Measurements from ENCODE around the gene TM9SF1.
"Not testable (repeated sequence)": the region's sequence is repeated elsewhere in the genome, so short reads cannot be mapped to it uniquely, and the experiment has no call there.

Gene TM9SF1

DNA sequence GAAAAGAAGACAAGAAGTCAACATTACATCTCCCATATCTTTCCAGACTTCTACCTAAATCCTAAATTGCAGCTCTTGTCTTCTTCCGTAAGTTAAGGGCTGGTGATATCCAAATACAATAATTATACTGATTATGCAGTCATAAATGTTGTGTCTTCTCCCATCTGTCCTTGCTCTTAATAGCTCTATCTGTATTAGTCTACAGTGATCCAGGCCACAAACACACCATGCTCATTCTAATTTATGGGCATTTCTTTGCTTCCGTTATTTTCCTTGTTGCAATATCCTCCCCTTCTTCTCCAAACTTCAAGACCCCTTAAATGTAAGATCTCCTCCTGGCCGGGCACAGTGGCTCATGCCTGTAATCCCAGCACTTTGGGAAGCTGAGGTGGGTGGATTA, 24.3 kb upstream of the TM9SF1 start:
- Histone ChIP-seq H3K4me1 (ENCODE audit: low read length) (peaks cover 10% of the 10 kb centered on the region; the same call in 1 of the 2 replicates), H3K27me3 (ENCODE audit: low read depth, low read length) (no peaks in the 10 kb centered on the region), H3K27ac (ENCODE audit: low read length) (no peak overlapping the region), H3K9me3 (ENCODE audit: insufficient read depth, low read length) (no peaks in the 10 kb centered on the region), H3K4me2 (ENCODE audit: low read length) (no peak overlapping the region), H4K20me1 (ENCODE audit: insufficient read depth, low read length) (no peaks in the 10 kb centered on the region), H3K36me3 (replicated peaks; ENCODE audit: low read depth, low read length) (no peaks in the 10 kb centered on the region), H3K4me3 (ENCODE audit: low read length) (no peak overlapping the region), H2AFZ (ENCODE audit: low read depth, low read length) (no peak overlapping the region), H3K9ac (ENCODE audit: low read length) (no peak overlapping the region), H3K79me2 (ENCODE audit: low read length) (peaks cover 32% of the 10 kb centered on the region)
- TF ChIP-seq, protein P1, sequence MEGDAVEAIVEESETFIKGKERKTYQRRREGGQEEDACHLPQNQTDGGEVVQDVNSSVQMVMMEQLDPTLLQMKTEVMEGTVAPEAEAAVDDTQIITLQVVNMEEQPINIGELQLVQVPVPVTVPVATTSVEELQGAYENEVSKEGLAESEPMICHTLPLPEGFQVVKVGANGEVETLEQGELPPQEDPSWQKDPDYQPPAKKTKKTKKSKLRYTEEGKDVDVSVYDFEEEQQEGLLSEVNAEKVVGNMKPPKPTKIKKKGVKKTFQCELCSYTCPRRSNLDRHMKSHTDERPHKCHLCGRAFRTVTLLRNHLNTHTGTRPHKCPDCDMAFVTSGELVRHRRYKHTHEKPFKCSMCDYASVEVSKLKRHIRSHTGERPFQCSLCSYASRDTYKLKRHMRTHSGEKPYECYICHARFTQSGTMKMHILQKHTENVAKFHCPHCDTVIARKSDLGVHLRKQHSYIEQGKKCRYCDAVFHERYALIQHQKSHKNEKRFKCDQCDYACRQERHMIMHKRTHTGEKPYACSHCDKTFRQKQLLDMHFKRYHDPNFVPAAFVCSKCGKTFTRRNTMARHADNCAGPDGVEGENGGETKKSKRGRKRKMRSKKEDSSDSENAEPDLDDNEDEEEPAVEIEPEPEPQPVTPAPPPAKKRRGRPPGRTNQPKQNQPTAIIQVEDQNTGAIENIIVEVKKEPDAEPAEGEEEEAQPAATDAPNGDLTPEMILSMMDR (IDR thresholded peaks at IDR 0.05; ENCODE audit: low read depth, low read length) = no peak
- TF ChIP-seq EZH2phosphoT487 (IDR thresholded peaks at IDR 0.05; ENCODE audit: low read depth) = no peak

DNA sequence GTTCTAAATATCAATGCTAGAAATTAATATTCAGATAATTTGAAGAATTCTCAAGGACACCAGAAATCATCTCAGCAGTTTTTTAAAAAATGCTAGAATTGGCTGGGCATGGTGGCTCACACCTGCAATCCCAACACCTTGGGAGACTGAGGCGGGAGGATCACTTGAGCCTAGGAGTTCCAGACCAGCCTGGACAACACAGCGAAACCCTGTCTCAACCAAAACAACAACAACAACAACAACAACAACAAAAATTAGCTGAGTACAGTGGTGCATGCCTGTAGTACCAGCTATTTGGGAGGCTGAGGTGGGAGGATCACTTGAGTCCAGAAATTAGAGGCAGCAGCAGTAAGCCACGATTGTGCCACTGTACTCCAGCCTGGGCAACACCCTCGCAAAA, 23.8 kb upstream of the TM9SF1 start:
- Histone ChIP-seq H3K4me3 (ENCODE audit: low read length) (no peak overlapping the region), H3K79me2 (ENCODE audit: low read length) (peaks cover 27% of the 10 kb centered on the region), H3K27ac (ENCODE audit: low read length) (no peak overlapping the region), H4K20me1 (ENCODE audit: insufficient read depth, low read length) (no peaks in the 10 kb centered on the region), H2AFZ (ENCODE audit: low read depth, low read length) (no peak overlapping the region), H3K9ac (ENCODE audit: low read length) (no peak overlapping the region), H3K27me3 (ENCODE audit: low read depth, low read length) (no peaks in the 10 kb centered on the region), H3K9me3 (ENCODE audit: insufficient read depth, low read length) (no peaks in the 10 kb centered on the region), H3K4me1 (ENCODE audit: low read length) (peaks cover 14% of the 10 kb centered on the region), H3K36me3 (replicated peaks; ENCODE audit: low read depth, low read length) (no peaks in the 10 kb centered on the region), H3K4me2 (ENCODE audit: low read length) (no peak overlapping the region)
- TF ChIP-seq, protein P1 (IDR thresholded peaks at IDR 0.05; ENCODE audit: low read depth, low read length) = no peak

DNA sequence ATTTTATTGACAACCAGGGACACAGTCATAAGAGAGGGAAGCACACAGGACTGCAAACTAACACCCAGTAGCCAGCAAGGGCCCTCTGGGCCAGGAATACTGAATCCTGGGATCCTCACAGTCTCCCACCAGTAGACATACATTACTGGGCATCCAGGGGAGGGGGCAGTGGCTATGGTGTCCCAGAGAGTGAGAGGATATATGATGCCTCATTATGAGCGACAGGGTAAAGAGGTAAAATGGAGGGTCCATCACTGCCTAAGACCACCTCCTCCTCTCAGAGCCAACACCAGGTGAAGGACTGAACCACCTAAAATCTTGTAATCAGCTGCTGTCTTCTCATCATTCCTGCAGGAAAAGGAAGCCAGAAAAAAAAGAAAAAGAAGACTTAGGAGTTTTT, 21.6 kb upstream of the TM9SF1 start:
- H3K9ac ChIP-seq (ENCODE audit: low read length); H3K27me3 ChIP-seq (ENCODE audit: low read depth, low read length); H3K4me3 ChIP-seq (ENCODE audit: low read length); H4K20me1 ChIP-seq (ENCODE audit: insufficient read depth, low read length); H3K36me3 ChIP-seq (replicated peaks; ENCODE audit: low read depth, low read length); H3K4me2 ChIP-seq (ENCODE audit: low read length); H3K9me3 ChIP-seq (ENCODE audit: insufficient read depth, low read length); H3K27ac ChIP-seq (ENCODE audit: low read length); H2AFZ ChIP-seq (ENCODE audit: low read depth, low read length): not testable (repeated sequence)
- H3K4me1 ChIP-seq (ENCODE audit: low read length) = peaks cover 20% of the 10 kb centered on the region
- peaks cover 27% of the 10 kb centered on the region for H3K79me2 ChIP-seq (ENCODE audit: low read length)

- Histone ChIP-seq H2AFZ (ENCODE audit: low read depth, low read length) (no peak overlapping the region), H3K36me3 (replicated peaks; ENCODE audit: low read depth, low read length) (no peaks in the 10 kb centered on the region), H3K27ac (ENCODE audit: low read length) (no peak overlapping the region), H3K4me1 (ENCODE audit: low read length) (peaks cover 20% of the 10 kb centered on the region), H3K9ac (ENCODE audit: low read length) (no peak overlapping the region), H3K4me2 (ENCODE audit: low read length) (peak overlapping the region; percentile 71), H3K4me3 (ENCODE audit: low read length) (peak overlapping the region; percentile 98), H3K27me3 (ENCODE audit: low read depth, low read length) (no peaks in the 10 kb centered on the region), H4K20me1 (ENCODE audit: insufficient read depth, low read length) (no peaks in the 10 kb centered on the region), H3K9me3 (ENCODE audit: insufficient read depth, low read length) (no peaks in the 10 kb centered on the region), H3K79me2 (ENCODE audit: low read length) (peaks cover 24% of the 10 kb centered on the region)
- TF ChIP-seq EZH2phosphoT487 (IDR thresholded peaks at IDR 0.05; ENCODE audit: low read depth) = no peak
- TF ChIP-seq, protein P1 (IDR thresholded peaks at IDR 0.05; ENCODE audit: low read depth, low read length) = no peak
Measured at GRCh38 chr14:24216345-24216699, 21.1 kb upstream of the TM9SF1 start.
